ENCODE measurements around the gene RPE.

RPE gene

DNA sequence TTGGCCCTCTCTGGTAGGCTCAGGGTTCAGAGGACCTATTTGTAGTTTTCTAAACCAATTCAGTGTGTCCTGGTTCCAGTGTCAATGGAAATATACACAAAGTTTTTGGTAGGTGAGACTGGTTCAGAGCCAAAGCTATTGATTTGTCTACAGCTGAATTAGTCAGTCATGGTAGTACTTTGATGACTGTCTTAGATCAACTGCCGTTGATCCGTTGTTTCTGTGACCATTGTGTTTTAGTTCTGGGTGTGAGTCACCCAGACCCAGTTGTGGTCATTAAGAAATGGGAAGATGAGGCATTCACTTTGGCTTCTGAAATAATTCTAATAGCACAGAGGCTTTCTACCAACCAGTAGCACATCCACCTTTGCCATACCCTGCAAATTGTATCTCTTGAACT lies 16.0 kb upstream of the RPE start:
- Histone ChIP-seq H3K27ac (ENCODE audit: low read depth, low read length, poor library complexity, severe bottlenecking) (no peak overlapping the region), H3K4me1 (ENCODE audit: insufficient read depth, low read length, severe bottlenecking) (no peaks in the 10 kb centered on the region), H2AFZ (ENCODE audit: low read length) (no peak overlapping the region), H4K20me1 (ENCODE audit: insufficient read depth, low read length) (no peaks in the 10 kb centered on the region), H3K4me2 (ENCODE audit: low read length) (no peak overlapping the region), H3K9ac (ENCODE audit: low read length) (no peak overlapping the region), H3K36me3 (ENCODE audit: insufficient read depth, low read length) (no peaks in the 10 kb centered on the region), H3K79me2 (ENCODE audit: insufficient read depth, low read length) (no peaks in the 10 kb centered on the region), H3K9me3 (ENCODE audit: low read length) (no peaks in the 10 kb centered on the region), H3K9me2 (ENCODE audit: low read depth, low read length) (no peaks in the 10 kb centered on the region), H3K4me3 (ENCODE audit: low read depth, low read length, poor library complexity, severe bottlenecking) (no peak overlapping the region), H3K27me3 (ENCODE audit: insufficient read depth, low read length) (no peaks in the 10 kb centered on the region), H3F3A (ENCODE audit: insufficient read depth, low read length) (no peaks in the 10 kb centered on the region)
- TF ChIP-seq, protein P1, sequence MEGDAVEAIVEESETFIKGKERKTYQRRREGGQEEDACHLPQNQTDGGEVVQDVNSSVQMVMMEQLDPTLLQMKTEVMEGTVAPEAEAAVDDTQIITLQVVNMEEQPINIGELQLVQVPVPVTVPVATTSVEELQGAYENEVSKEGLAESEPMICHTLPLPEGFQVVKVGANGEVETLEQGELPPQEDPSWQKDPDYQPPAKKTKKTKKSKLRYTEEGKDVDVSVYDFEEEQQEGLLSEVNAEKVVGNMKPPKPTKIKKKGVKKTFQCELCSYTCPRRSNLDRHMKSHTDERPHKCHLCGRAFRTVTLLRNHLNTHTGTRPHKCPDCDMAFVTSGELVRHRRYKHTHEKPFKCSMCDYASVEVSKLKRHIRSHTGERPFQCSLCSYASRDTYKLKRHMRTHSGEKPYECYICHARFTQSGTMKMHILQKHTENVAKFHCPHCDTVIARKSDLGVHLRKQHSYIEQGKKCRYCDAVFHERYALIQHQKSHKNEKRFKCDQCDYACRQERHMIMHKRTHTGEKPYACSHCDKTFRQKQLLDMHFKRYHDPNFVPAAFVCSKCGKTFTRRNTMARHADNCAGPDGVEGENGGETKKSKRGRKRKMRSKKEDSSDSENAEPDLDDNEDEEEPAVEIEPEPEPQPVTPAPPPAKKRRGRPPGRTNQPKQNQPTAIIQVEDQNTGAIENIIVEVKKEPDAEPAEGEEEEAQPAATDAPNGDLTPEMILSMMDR (IDR thresholded peaks at IDR 0.05; ENCODE audit: low read length), result no peak
- no peak for TF ChIP-seq EZH2 (IDR thresholded peaks at IDR 0.05; ENCODE audit: borderline replicate concordance, low read length)

DNA sequence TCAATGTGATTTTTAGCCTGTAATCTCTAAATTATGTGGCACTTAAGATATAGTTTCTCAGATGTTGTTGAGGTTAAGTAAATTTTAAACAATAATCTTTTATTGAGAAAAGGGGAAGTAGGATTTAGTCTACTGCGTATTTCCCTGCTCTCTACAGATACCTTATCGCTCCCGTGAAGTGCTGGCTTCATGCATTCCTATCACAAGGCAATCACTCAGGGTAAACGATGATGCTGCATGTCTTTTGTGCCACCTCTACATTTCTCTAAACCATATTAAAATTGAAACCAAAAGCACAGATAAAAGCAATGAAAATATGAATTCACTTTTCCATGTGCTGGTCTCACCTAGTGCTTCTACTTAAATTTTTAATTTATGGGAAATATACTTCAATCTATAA lies 14.4 kb upstream of the RPE start:
- Histone ChIP-seq H3K36me3 (ENCODE audit: insufficient read depth, low read length) (no peaks in the 10 kb centered on the region), H2AFZ (ENCODE audit: low read length) (no peak overlapping the region), H3K4me2 (ENCODE audit: low read length) (no peak overlapping the region), H3K79me2 (ENCODE audit: insufficient read depth, low read length) (no peaks in the 10 kb centered on the region), H3K4me1 (ENCODE audit: insufficient read depth, low read length, severe bottlenecking) (no peaks in the 10 kb centered on the region), H3K9me2 (ENCODE audit: low read depth, low read length) (no peaks in the 10 kb centered on the region), H3K9me3 (ENCODE audit: low read length) (no peaks in the 10 kb centered on the region), H3K27me3 (ENCODE audit: insufficient read depth, low read length) (no peaks in the 10 kb centered on the region), H3K4me3 (ENCODE audit: low read depth, low read length, poor library complexity, severe bottlenecking) (no peak overlapping the region), H4K20me1 (ENCODE audit: insufficient read depth, low read length) (no peaks in the 10 kb centered on the region), H3K27ac (ENCODE audit: low read depth, low read length, poor library complexity, severe bottlenecking) (no peak overlapping the region), H3K9ac (ENCODE audit: low read length) (no peak overlapping the region), H3F3A (ENCODE audit: insufficient read depth, low read length) (no peaks in the 10 kb centered on the region)
- TF ChIP-seq, protein P1 (IDR thresholded peaks at IDR 0.05; ENCODE audit: low read length), result no peak
- TF ChIP-seq EZH2 (IDR thresholded peaks at IDR 0.05; ENCODE audit: borderline replicate concordance, low read length), result no peak

DNA sequence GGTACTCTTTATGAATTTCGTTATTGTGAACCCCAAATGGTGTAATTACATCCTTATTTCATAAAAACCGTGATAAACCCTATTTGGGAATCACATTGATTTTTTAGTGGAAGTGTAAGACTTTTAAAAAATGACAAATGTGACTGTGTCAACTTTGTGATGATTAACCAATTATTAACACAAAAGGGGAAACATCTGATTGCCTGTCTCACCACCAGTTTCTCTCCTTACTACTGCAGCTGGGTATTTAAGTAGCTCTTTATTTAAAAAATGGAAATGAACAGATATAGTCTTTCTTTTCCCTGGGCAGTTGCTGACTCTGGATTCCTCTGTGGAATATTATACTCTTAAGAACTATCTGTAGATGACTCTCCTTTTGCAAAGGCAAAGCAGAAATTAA lies 11.6 kb upstream of the RPE start:
- no peaks in the 10 kb centered on the region for H3K27me3 ChIP-seq (ENCODE audit: insufficient read depth, low read length)
- H3K4me1 ChIP-seq (ENCODE audit: insufficient read depth, low read length, severe bottlenecking), result no peaks in the 10 kb centered on the region
- H3K27ac ChIP-seq (ENCODE audit: low read depth, low read length, poor library complexity, severe bottlenecking), result no peak overlapping the region
- no peaks in the 10 kb centered on the region for H3K9me3 ChIP-seq (ENCODE audit: low read length)
- H3K9ac ChIP-seq (ENCODE audit: low read length), result no peak overlapping the region
- no peak for TF ChIP-seq EZH2 (IDR thresholded peaks at IDR 0.05; ENCODE audit: borderline replicate concordance, low read length)
- TF ChIP-seq, protein P1 (IDR thresholded peaks at IDR 0.05; ENCODE audit: low read length), result no peak
- H3K79me2 ChIP-seq (ENCODE audit: insufficient read depth, low read length), result no peaks in the 10 kb centered on the region
- H3F3A ChIP-seq (ENCODE audit: insufficient read depth, low read length), result no peaks in the 10 kb centered on the region
- H3K4me3 ChIP-seq (ENCODE audit: low read depth, low read length, poor library complexity, severe bottlenecking), result no peak overlapping the region
- H2AFZ ChIP-seq (ENCODE audit: low read length), result no peak overlapping the region
- no peak overlapping the region for H3K4me2 ChIP-seq (ENCODE audit: low read length)
- no peaks in the 10 kb centered on the region for H3K36me3 ChIP-seq (ENCODE audit: insufficient read depth, low read length)
- H4K20me1 ChIP-seq (ENCODE audit: insufficient read depth, low read length), result no peaks in the 10 kb centered on the region
- no peaks in the 10 kb centered on the region for H3K9me2 ChIP-seq (ENCODE audit: low read depth, low read length)

Data from OCI-LY1 (cell line).